ENCODE results near the gene COPS4. TPM values are rescaled to one million over a fixed set of nuclear protein-coding genes. Genes with fewer than 3 reads are reported as not detected.
"Not testable (repeated sequence)": the region's sequence is repeated elsewhere in the genome, so short reads cannot be mapped to it uniquely, and the experiment has no call there.

COPS4 gene
- total RNA-seq, 1 experiment from 2014 or later = 17.1 TPM

GRCh38 chr4:83083925-83084475 is 49.0 kb downstream of the COPS4 start:
- Histone ChIP-seq H3K4me2 (no peak overlapping the region), H4K20me1 (ENCODE audit: insufficient read depth) (no peaks in the 10 kb centered on the region), H2AFZ (no peak overlapping the region), H3K4me3 (no peak overlapping the region), H3F3A (ENCODE audit: insufficient read depth, low read depth) (no peaks in the 10 kb centered on the region), H3K79me2 (ENCODE audit: low read depth) (no peaks in the 10 kb centered on the region), H3K9me2 (ENCODE audit: insufficient read depth) (no peaks in the 10 kb centered on the region), H3K9me3 (ENCODE audit: insufficient read depth, low read depth) (no peaks in the 10 kb centered on the region), H3K36me3 (ENCODE audit: low read depth) (no peaks in the 10 kb centered on the region), H3K27me3 (ENCODE audit: insufficient read depth, low read depth) (no peaks in the 10 kb centered on the region), H3K4me1 (replicated peaks; ENCODE audit: insufficient read depth) (no peaks in the 10 kb centered on the region), H3K27ac (no peak overlapping the region)
- intact Hi-C loops (cut with micrococcal nuclease; ENCODE audit: unreplicated experiment) = no loop called here
- DNase-seq = no peak
- ChIA-PET POLR2A (ENCODE audit: unreplicated experiment) (interaction anchor here (0.7 kb wide), 1 partner anchor 25 kb away, joined by 17 read pairs; no protein-coding TSS in a partner anchor), CTCF (no interaction called here)
- no TSS peak for BruUV-seq (replicated peaks)
- TF ChIP-seq EZH2 (IDR thresholded peaks at IDR 0.05; ENCODE audit: low read depth) (no peak), CTCF (conservative IDR thresholded peaks at IDR 0.05) (no peak)

GRCh38 chr4:83084956-83085355 is 50.0 kb downstream of the COPS4 start:
- POLR2A ChIA-PET (ENCODE audit: unreplicated experiment) = interaction anchor here (0.7 kb wide), 1 partner anchor 24 kb away, joined by 17 read pairs; no protein-coding TSS in a partner anchor
- H3K9me3 ChIP-seq (ENCODE audit: insufficient read depth, low read depth); CTCF ChIA-PET; H2AFZ ChIP-seq; H3F3A ChIP-seq (ENCODE audit: insufficient read depth, low read depth); H3K27ac ChIP-seq; H3K4me1 ChIP-seq (replicated peaks; ENCODE audit: insufficient read depth); H3K36me3 ChIP-seq (ENCODE audit: low read depth); DNase-seq; H4K20me1 ChIP-seq (ENCODE audit: insufficient read depth); intact Hi-C loops (cut with micrococcal nuclease; ENCODE audit: unreplicated experiment); H3K27me3 ChIP-seq (ENCODE audit: insufficient read depth, low read depth); H3K4me3 ChIP-seq; H3K9me2 ChIP-seq (ENCODE audit: insufficient read depth); H3K4me2 ChIP-seq; BruUV-seq (replicated peaks); H3K79me2 ChIP-seq (ENCODE audit: low read depth): not testable (repeated sequence)

- BruUV-seq (replicated peaks) = no TSS peak
- H3K27ac ChIP-seq = no peak overlapping the region
- no peaks in the 10 kb centered on the region for H3K36me3 ChIP-seq (ENCODE audit: low read depth)
- H3K4me2 ChIP-seq = no peak overlapping the region
- H3K79me2 ChIP-seq (ENCODE audit: low read depth) = no peaks in the 10 kb centered on the region
- no peak overlapping the region for H3K4me3 ChIP-seq
- no peak for DNase-seq
- CTCF ChIA-PET = no interaction called here
- no peaks in the 10 kb centered on the region for H4K20me1 ChIP-seq (ENCODE audit: insufficient read depth)
- intact Hi-C loops (cut with micrococcal nuclease; ENCODE audit: unreplicated experiment) = no loop called here
- H3K9me3 ChIP-seq (ENCODE audit: insufficient read depth, low read depth) = no peaks in the 10 kb centered on the region
- no peak for TF ChIP-seq CTCF (conservative IDR thresholded peaks at IDR 0.05)
- TF ChIP-seq EZH2 (IDR thresholded peaks at IDR 0.05; ENCODE audit: low read depth) = no peak
- no peak overlapping the region for H2AFZ ChIP-seq
- no peaks in the 10 kb centered on the region for H3K4me1 ChIP-seq (replicated peaks; ENCODE audit: insufficient read depth)
- POLR2A ChIA-PET (ENCODE audit: unreplicated experiment) = no interaction called here
- no peaks in the 10 kb centered on the region for H3K9me2 ChIP-seq (ENCODE audit: insufficient read depth)
- H3F3A ChIP-seq (ENCODE audit: insufficient read depth, low read depth) = no peaks in the 10 kb centered on the region
- no peaks in the 10 kb centered on the region for H3K27me3 ChIP-seq (ENCODE audit: insufficient read depth, low read depth)
Measured at GRCh38 chr4:83089410-83090157, 54.6 kb downstream of the COPS4 start.
